ENCODE data around the gene UBE2O.

The UBE2O gene

DNA sequence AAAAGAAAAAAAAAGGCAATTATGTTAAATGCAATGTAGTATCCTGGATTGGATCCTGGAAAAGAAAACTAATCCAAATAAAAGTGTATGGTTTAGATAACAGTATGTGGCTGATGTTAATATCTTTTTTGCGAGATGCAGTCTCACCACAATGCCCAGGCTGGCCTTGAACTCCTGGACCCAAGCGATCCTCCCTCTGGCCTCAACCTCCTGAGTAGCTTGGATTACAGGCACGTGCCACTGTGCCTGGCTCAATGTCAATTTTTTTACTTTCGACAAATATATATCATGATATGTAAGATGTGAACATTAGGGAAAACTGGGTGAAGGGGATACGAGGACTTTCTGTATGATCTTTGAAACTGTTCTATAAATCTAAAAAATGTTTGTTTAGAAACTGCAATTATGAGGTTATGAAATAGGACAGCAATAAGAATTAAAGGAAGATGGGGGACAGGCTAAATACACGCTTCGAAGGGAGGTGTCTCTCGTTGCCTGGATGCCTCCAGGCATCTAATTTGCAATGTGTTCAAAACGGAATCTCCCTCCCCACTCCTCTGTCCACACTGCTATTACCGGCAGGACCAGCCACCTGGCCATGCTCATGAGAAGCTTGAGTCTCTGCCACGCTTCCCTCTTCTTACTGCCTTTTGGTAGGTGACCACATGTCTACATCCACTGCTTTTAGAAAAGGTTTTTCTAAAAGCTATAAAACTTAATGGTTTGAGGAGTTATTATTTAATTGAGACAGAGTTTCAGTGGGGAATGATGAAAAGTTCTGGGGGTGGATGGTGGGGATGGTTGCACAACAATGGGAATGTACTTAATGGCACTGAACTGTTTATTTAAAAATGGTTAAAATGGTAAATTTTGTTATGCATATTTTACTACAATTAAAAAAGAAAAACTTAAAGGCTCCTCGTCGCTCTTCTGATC is 15.2 kb downstream of the UBE2O start:
- ATAC-seq = no peak

DNA sequence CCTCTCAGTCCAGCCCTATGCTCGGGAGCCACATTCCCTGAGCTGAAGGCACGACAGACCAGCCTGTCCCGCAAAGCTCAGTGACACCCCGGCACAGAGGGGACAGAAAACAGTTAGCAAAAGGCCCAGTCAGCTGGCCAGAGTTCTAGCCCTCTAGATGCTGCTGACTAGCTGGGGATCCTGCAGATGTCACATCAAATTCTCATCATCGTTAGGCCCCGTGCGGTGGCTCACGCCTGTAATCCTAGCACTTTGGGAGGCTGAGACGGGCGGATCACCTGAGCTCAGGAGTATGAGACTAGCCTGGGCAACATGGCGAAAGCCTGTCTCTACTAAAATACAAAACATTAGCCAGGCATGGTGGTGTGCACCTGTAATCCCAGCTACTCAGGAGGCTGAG is 17.2 kb downstream of the UBE2O start:
- ATAC-seq = no peak

DNA sequence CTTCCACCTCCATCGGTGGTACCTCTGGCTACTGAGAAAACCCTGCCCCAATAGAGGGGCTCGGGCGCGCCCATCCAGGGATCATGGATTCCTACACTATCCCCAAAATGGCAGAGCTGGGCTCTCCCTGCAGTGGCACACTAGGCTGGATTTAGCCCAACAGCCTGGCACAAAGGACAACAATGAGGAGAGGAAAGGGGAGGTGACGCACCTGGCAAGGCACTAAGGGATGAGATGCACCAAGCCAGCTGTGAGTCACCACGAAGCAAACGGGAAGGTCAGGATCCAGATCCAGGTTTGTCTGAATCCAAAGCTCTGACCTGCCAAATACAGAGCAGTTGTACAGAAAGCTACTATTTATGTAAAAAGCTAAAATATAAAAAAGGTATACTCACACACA is 18.1 kb downstream of the UBE2O start:
- ATAC-seq = no peak

DNA sequence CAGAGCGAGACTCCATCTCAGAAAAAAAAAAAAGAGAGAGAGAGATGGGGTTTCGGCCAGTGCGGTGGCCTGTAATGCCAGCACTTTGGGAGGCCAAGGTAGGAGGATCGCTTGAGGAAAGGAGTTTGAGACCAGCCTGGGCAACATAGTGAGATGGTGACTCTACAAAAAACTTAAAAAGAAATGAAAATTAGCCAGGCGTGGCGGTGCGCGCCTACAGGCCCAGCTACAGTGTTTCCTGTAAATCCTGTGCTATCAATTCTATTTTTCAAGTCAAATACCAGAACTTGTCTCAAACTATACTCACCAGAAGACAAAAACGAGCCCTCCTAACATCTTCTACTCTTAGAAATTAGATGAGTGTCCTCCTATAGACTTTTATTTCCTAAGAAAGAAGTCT is 19.3 kb downstream of the UBE2O start:
- no peak for ATAC-seq

DNA sequence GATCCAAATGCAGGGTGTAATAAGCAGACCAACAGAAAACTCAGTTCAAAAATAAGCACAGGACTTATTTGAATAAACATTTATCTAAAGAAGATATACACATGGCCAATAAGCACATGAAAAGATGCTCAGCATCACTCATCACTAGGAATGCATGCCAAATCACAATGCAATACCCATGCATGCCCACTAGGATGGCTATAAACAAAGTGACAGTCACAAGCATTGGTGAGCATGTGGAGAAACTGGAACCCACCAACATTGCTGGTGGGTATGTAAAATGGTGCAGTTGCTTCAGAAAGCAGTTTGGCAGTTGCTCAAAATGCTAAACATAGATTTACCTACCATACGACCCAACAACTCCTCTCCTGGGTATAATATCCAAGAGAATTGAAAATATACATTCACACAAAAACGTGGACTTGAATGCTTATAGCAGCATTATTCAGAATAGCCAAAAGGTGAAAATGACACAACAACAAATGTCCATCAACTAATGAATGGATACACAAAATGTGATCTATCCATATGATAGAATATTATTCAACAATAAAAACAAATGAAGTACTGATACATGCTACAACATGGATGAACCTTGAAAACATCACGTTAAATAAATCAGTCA is 20.1 kb downstream of the UBE2O start:
- ATAC-seq = no peak

DNA sequence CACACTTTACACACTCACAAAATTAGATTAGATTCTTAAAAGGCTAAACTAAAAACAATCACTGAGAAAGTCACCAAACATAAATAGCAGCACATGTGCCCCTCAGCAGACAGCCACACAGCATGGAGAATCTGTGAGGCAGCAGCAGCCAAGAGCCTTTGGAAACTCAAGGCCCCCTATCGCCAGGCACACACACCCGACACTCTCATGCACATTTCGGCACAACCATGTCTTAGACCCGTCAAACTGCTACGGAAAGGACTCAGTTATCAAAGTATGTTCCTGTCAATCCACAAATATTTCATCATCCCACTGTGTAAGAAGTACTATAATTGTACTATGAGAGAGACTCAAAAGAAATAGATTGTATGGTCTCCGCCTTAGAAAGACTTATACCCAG is 20.9 kb downstream of the UBE2O start:
- no peak for ATAC-seq

DNA sequence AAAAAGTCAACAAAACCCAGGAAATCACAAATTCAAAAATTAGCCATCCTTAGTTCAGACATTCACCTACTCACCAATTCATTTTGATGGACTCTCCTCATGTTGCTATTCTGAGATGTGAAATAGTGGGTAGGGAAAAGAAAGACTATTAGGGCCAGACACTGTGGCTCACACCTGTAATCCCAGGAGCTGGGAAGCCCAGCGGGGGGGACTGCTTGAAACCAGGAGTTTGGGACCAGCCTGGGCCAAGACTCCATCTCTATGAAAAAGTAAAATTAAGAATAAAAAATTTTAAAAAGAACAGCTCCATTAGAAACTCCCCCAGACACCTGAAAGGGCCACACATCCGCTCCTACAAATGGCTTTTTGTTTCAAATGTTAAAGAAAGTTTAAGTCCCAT is 21.4 kb downstream of the UBE2O start:
- ATAC-seq = no peak

DNA sequence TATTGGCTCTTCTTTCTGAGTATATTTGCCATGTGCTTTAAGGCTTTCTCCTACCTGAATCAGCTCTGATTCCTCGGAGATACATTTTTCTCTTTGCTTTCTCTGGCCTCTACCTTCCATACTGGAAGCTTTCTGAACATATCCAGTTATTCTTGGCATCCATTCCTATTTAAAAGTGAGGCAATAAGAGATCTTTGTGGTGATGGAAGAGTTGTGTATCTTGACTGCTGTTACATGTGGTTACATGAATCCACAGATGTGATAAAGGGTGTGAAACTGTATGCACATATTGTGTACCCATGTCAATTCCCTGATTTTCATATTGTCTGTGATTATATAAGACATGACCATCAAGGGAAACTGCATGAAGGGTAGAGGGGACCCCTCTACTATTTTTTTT is 24.4 kb downstream of the UBE2O start:
- no peak for ATAC-seq

DNA sequence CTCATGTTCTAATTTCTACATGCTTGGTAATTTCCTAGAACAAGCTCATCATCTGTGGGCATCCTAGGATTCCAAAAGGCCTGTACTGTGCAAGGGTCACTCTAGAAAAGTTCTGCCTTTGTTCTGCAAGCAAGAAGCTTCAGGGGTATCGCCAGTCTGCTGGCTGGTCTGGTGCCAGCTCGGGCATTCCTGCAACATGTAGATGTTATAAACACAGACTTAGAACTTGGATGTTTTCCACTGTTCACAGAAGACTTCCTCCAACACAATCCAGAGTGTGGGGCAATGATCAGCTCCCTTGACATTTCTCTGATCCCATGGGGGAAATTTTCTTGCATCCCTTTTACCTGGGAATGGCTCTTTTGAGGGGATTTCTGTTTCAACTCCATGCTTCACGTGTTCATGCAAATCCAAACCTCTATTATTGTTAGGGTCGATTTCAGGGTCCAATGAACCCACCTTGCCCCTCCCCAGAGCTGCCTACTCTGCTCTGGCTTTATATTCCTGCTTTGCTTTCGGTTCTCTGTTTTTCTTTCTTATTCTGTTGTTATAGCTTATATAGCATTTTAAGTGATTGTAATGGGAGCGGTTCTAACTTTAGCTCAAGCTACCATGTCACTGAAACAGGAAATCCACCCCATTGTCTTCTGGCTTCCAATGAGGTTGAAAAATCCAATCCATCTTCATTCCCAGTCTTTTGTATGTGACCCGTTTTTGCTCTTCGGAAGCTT is 25.3 kb downstream of the UBE2O start:
- no peak for ATAC-seq

DNA sequence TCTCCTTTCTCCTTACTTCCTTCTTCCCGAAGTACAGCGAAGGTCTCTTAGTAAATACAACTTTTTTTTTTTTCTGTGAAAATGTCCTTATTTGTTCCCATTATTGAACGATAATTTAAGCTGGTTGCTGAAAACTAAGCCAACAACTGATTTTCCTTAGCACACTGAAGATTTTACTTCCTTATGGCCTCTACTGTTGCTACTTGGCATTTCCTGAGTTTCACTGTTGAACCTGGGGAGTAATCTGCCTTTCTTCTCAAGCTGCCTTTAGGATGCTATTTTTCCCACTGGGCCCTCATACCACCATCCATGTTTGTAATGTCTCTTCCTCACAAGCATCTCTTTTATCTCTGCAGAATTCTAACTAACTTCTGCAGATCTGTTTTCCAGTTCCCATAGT is 26.1 kb downstream of the UBE2O start:
- ATAC-seq = no peak

DNA sequence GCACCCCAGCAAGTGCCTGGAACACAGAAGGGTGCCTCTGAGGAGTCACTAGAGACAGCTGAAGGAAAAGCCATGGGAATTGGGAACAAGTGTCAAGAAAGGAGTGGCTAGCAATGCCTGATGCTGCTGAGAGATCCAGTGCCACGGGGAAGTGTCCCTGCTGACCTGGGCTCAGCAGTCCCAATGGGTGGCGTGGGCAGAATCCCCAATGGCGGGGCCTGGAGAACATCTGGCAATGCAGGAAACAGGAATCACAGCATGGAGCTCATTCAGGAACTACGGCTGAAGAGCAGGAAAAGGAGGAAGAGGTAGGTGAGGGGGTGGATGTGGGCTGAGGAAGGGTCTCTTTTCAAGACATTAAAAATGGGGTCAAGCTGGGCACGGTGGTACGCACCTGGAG is 30.1 kb downstream of the UBE2O start:
- ATAC-seq = no peak

DNA sequence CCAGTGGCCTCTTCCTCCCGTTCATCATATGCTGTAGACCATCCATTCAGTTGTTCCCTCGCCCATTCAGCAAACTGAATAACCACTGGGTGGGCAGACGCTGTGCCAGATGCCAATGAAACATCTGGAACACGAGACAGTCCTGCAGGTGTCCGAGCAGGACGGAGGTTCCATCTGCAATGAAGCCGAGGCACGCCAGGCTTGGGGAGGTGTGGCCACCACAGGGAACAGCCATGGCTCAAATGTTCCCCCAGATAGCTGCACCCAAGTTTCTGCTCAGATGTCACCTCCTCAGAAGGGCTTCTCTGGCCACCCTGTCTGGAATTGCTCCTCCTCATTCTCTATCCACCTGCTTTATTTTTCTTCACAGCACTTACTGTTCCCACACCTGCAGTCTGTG is 30.5 kb downstream of the UBE2O start:
- ATAC-seq = no peak

DNA sequence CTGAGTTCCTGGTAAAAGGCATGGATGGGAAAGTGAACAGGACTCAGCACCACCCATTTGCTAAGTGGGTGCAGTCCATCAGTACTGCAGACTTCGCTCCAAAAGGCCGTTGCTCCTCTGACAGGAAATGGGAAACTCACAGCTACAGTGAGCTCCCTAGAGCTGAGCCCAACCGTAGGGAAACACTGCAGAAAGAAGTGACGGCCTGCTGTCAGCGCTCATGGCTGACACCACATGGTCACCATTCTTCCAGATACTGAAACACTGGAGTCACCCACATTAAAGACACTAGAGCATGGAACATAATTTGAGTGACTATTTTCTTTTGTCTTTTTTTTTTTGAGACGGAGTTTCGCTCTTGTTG is 31.9 kb downstream of the UBE2O start:
- ATAC-seq = no peak

DNA sequence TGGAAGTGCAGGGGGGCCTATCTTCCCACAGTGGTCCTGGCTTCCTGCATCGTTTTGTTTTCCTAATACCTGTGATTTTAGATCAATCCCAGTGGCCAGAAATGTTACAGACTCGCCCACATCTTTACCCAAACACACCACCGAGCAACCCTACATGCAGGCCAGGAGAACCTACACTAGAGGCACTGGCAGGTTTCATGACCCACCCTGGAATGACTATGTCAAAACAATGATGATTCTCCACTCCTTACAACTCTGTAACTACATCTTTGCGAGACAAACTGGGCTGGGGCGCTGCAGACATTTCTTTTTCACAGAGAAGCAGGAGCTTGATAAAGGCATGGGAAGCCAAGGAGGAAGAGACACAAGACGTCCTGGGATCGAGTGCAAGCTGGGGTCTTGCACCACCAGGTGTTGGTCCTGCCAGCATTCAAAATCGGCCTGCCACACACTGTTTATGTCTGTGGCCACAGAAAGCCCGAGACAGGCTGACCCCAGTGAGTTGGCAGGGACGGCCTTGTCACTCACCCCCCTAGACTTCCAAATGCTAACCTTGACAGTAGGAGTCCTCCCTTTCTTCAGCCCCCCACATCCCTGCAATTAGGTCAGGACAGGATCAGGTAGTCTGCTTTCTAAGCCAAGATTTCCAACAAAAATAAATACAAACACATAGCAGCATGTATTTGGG is 32.5 kb downstream of the UBE2O start:
- no peak for ATAC-seq

DNA sequence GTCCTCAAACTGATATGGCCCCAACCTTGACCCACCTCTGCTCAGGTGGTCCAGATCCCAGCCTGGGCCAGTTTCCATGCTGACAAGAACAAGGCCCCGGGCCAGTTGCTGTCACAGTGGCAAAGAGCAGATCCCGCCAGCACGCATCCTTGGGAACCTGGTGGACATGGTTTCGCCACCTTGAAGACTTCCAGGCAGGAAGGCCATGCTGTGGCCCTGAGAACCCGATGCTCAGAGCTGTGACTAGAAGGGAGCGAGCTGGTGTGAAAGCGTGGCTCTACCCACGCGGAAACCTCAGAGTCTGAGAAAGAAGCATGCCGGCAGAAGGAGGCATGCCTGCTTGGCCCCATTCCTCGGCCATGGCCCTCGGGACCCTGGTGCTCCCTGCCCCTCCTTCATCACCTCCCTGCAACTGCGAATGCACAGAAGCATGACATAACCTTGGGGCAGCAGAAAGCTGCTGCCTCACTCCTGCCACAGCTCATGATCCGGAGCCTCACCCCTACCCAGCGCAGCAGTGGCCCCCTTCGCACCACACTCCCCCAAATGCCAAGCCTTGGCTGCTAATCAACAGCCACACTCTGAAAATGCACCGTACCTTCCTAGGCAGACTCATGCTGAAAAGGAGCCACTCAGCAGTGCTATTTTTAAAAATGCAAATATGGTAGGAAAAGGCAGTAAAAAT is 33.2 kb downstream of the UBE2O start:
- no peak for ATAC-seq

DNA sequence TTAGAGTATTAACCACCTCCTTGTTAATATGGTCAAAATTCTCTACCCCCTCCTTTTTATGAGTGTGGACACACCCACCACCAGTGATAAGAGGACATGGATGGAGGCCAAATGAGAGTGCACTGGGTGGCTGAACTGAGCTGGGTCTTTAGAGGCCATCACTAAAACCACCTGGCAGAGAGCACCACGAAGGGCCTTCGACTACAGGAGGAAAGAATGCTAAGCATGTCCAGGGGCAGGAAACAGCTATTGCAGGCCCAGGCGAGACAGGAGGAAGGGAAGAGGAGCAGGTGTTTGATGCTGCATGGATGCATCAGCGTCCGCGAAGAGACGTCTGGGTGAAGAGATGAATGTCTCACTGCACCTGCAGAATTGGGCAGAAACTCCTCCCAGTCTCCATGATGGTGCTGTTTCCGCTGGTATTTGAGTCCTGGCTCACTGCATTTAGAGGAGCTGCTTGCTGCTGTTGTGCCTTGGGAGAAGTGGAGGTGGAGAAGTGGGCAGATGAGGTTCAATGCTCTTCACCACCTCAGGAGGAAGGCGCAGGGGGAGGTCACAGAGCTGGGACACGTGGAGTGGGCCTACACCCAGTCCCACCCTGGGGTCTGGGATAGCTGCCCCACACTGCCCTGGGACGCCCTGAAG is 35.3 kb downstream of the UBE2O start:
- ATAC-seq = no peak

DNA sequence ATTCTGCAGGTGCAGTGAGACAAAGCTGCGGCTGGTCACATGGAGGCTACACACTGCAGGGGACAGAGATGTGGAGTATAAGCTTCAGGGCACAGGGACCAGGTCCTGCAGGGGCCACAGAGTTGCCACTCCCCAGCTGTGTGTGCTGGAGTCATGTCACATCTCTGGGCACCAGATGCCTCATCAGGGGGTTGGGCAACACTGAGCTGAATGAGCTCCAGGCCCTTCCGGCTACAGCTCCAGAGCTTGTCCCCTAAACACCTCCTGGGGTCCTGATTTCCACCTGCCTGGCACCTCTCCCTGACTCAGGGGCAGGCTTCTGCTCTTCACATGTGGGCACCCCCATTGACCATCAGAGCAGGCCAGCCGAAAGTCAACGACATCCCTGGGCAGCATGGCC is 36.1 kb downstream of the UBE2O start:
- ATAC-seq = no peak

DNA sequence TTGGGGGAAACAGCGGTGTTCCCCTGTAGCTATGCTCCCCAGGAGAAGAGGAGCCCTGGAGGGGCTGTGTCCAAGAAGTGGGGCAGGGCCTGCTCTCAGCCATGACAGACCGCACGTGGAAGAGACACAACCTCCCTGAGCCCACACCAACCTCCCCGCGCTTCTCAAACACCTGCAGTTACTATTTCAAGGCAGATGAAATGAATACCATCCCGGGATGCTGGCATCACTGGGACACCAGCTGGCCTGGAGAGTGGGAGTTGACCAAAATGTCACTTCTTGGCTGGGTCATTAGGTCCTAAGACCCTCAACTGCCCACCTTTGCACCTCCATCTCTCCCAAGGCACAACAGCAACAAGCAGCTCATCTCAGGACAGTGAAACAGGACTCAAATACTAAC is 36.5 kb downstream of the UBE2O start:
- no peak for ATAC-seq

DNA sequence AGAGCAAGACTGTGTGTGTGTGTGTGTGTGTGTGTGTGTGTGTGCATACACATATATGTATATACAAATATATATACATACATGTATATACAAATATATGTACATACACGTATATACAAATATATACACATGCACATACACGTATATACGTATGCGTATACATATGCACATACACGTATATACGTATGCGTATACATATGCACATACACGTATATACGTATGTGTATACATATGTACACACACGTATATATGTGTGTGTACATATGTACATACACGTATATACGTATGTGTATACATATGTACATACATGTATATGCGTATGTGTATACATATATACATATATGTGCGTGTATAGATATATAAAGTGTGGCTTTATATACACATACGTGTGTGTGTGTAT is 37.2 kb downstream of the UBE2O start:
- no peak for ATAC-seq

DNA sequence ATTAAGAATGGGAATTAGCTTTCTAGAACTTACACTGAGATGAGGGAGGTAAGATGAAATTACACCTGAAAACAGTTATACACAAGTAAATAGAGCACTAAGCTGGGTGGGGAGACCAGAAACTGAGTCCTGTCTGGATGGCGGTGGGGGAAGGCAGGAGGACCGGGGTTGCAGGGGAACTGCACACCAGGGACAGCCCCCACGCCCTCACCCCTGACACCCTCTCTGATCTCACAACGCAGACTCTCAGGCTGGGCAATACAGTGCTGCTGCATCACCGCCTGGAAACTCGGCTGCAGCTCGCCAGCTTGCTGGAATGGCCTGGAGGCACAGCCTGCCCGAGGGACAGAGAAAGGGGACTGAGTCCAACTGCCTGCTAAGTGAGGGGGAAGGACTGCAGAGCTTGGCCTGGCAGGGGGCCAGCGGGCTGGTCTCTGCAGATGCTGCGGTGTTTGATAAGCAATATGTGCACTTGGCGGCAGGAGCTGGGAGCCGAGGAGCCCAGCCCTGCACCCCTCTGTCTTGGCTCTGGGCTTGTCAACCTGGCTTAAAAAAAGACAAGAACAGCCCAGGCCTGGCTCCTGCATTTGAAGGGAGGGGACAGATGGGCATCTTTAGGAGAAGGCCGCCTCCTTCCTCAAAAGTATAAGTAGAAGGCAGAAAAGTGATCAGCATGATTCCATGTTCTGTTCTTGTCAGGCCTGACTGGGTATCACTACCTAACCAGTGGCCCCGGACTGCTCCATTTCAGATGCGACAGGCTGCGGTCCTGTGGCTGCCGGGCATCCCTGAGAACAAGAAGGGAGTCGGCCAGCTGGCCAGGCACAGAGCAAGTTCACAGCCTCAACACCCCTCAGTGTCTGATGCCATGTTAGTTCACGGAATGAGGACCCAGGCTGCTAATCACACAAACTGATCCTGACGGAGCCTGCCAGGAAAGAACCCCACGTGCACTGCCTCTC is 38.3 kb downstream of the UBE2O start:
- ATAC-seq = no peak

DNA sequence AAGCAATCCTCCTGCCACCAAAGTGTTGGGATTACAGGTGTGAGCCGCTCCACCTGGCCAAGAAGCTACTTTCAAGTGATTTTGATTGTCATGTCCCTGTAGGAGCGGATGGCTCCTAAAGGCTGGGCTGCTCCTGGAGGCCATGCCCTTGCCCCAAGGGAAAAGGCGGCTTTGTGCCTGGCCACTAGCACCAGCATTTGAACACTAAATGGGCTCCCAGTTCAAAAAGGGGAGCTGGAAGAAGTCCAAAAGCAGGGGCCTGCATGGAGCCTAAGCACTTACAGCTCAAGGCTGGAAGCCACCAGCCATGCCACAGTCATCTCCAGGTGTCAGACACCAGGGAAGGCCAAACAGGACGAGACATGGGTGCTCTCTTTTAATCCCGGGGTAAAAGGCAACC is 41.7 kb downstream of the UBE2O start:
- no peak for ATAC-seq

All from activated CD4-positive, CD25-positive, alpha-beta regulatory T cell treated with anti-CD3 and anti-CD28 coated beads, Interleukin-2, amount 50 U/mL, for 24 hours (primary cell).